Gastrocnemius medialis (tissue), 4 donors: Measurements from ENCODE around the gene SHC4.
"Not testable (repeated sequence)": the region's sequence is repeated elsewhere in the genome, so short reads cannot be mapped to it uniquely, and the experiment has no call there.

Source experiments
- POLR2A ChIP-seq, 2 donors: fragments of 450-650 bp; IDR thresholded peaks; one replicate each; pipeline ENCODE4 v1.6.1; 2017; ENCODE audit warnings: antibody characterized with exemption in 2 of 2, mild to moderate bottlenecking in 2 of 2, moderate library complexity in 2 of 2
- TF ChIP-seq, protein P1 (sequence below), 5 experiments: fragments of 450-650 bp in 3 of 5; fragments of 200-600 bp in 2 of 5; sonication (generic) in 2 of 5; IDR thresholded peaks in 4 of 5; conservative IDR thresholded peaks in 1 of 5; 1 replicate in 4 of 5; 2 replicates in 1 of 5; pipeline ENCODE4 v1.5.1; 2016 to 2019; ENCODE audit warnings: antibody characterized with exemption in 5 of 5, mild to moderate bottlenecking in 3 of 5, moderate library complexity in 3 of 5

DNA sequence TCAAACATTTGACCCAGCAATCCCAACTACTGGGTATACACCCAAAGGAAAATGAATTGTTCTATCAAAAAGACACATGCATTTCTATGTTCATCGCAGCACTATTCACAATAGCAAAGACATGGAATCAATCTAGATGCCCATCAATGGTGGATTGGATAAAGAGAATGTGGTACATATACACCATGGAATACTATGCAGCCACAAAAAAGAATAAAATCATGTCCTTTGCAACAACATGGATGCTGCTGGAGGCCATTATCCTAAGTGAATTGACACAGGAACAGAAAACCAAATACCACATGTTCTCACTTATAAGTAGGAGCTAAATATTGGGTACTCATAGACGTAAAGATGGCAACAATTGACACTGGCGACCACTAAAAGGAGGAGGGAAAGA lies 109.3 kb downstream of the SHC4 start:
- not testable (repeated sequence) for TF ChIP-seq POLR2A (IDR thresholded peaks at IDR 0.05)
- TF ChIP-seq, protein P1, sequence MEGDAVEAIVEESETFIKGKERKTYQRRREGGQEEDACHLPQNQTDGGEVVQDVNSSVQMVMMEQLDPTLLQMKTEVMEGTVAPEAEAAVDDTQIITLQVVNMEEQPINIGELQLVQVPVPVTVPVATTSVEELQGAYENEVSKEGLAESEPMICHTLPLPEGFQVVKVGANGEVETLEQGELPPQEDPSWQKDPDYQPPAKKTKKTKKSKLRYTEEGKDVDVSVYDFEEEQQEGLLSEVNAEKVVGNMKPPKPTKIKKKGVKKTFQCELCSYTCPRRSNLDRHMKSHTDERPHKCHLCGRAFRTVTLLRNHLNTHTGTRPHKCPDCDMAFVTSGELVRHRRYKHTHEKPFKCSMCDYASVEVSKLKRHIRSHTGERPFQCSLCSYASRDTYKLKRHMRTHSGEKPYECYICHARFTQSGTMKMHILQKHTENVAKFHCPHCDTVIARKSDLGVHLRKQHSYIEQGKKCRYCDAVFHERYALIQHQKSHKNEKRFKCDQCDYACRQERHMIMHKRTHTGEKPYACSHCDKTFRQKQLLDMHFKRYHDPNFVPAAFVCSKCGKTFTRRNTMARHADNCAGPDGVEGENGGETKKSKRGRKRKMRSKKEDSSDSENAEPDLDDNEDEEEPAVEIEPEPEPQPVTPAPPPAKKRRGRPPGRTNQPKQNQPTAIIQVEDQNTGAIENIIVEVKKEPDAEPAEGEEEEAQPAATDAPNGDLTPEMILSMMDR (IDR thresholded peaks at IDR 0.05 in 4 of 5, conservative IDR thresholded peaks at IDR 0.05 in 1 of 5): not testable (repeated sequence)
